ENCODE data around the gene ZDBF2.

GRCh38 chr2:206323486-206323885 lies 49.0 kb downstream of the ZDBF2 start:
- no peak for TF ChIP-seq CTCF (IDR thresholded peaks at IDR 0.05)
- TF ChIP-seq POLR2AphosphoS5 (IDR thresholded peaks at IDR 0.05): no peak
- TF ChIP-seq POLR2A (IDR thresholded peaks at IDR 0.05): no peak

Data from suprapubic skin (tissue), 4 donors.